ENCODE results near the gene NDUFS4.

GRCh38 chr5:53568871-53569270, 8.4 kb downstream of the NDUFS4 start:
- TF ChIP-seq CTCF (IDR thresholded peaks at IDR 0.05; ENCODE audit: borderline replicate concordance, extremely low read depth, low read length, poor library complexity, severe bottlenecking): no peak
- no peak for TF ChIP-seq EZH2 (IDR thresholded peaks at IDR 0.05; ENCODE audit: borderline replicate concordance, low read depth, low read length, severe bottlenecking)

Measured in DND-41 (cell line).